ENCODE data around the gene CCDC195.

- no peak for TF ChIP-seq CTCF (conservative IDR thresholded peaks at IDR 0.05; ENCODE audit: low read depth, low read length)
- no peak for TF ChIP-seq NFE2L2 (IDR thresholded peaks at IDR 0.05; ENCODE audit: low read depth, low read length)
- TF ChIP-seq SMC3 (IDR thresholded peaks at IDR 0.05; ENCODE audit: low read depth, low read length): no peak
- no peak for TF ChIP-seq POLR2A (IDR thresholded peaks at IDR 0.05; ENCODE audit: low read depth, low read length)
- no peak for TF ChIP-seq MAFK (IDR thresholded peaks at IDR 0.05; ENCODE audit: low read depth, low read length)
- no peak for TF ChIP-seq RAD21 (IDR thresholded peaks at IDR 0.05; ENCODE audit: low read length)
- no peak for TF ChIP-seq MXI1 (IDR thresholded peaks at IDR 0.05; ENCODE audit: borderline replicate concordance, low read depth, low read length)
- TF ChIP-seq RFX5 (IDR thresholded peaks at IDR 0.05; ENCODE audit: low read depth, low read length): no peak
- TF ChIP-seq CEBPB (IDR thresholded peaks at IDR 0.05; ENCODE audit: low read depth, low read length): no peak
- TF ChIP-seq RCOR1 (IDR thresholded peaks at IDR 0.05; ENCODE audit: insufficient replicate concordance, low read length): no peak
- TF ChIP-seq MAZ (IDR thresholded peaks at IDR 0.05; ENCODE audit: borderline replicate concordance, low read depth, low read length): no peak
- TF ChIP-seq FOS (IDR thresholded peaks at IDR 0.05; ENCODE audit: low read depth, low read length): no peak
- TF ChIP-seq BHLHE40 (IDR thresholded peaks at IDR 0.05; ENCODE audit: low read depth, low read length): no peak
Measured at GRCh38 chr2:224668123-224668909, 47.8 kb downstream of the CCDC195 start.

All from IMR-90 (cell line).